ENCODE data around the gene ME3.
"Not testable (repeated sequence)": the region's sequence is repeated elsewhere in the genome, so short reads cannot be mapped to it uniquely, and the experiment has no call there.

ME3 gene

DNA sequence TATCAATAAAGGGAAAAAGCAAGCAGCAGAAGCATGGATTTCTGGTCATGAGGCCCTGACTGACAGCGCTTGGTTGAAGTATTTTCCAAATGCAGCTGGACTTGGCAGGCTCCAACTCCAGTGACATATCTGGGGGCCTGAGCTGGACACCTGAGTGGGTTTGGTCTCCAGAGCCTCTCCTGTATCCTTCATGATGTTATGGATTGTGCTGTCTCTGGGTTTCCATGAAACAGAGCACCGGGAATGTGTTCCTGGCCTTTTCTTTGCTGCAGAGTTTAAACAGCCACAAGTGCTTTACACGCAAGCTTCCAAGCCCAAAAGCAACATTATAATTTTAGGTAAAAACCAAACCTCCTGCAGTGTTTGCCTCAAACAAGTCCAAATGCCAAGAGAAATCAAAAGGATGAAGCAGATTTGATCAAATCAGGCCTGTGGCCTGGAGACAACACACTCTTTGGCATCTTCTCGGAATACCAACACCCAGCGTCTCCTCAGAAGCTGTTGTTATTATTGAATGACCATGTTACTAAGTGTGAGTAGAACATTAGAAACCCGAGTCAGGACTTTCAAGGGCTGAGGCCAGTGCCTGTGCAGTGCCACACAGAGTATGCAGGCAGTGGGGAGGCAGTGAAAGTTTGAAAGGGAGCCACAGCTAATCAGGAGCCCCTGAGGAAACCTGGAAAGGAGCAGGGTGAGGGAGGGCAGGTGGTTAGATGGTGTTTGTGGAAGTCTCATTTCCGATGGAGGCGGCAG lies 42.0 kb downstream of the ME3 start:
- H3K4me1 ChIP-seq (ENCODE audit: insufficient read depth, low read length) = peaks cover 5% of the 10 kb centered on the region; the same call in 1 of the 2 replicates
- no peak overlapping the region for H3K9ac ChIP-seq (ENCODE audit: low read depth, low read length)
- no peak overlapping the region for H3K27ac ChIP-seq (ENCODE audit: low read length)
- no peaks in the 10 kb centered on the region for H3K36me3 ChIP-seq (ENCODE audit: insufficient read depth, low read depth, low read length)
- no peaks in the 10 kb centered on the region for H3K27me3 ChIP-seq (ENCODE audit: insufficient read depth, low read length)
- no peaks in the 10 kb centered on the region for H3K9me3 ChIP-seq (ENCODE audit: insufficient read depth, low read depth, low read length)
- H3K4me3 ChIP-seq (ENCODE audit: low read length) = no peak overlapping the region

DNA sequence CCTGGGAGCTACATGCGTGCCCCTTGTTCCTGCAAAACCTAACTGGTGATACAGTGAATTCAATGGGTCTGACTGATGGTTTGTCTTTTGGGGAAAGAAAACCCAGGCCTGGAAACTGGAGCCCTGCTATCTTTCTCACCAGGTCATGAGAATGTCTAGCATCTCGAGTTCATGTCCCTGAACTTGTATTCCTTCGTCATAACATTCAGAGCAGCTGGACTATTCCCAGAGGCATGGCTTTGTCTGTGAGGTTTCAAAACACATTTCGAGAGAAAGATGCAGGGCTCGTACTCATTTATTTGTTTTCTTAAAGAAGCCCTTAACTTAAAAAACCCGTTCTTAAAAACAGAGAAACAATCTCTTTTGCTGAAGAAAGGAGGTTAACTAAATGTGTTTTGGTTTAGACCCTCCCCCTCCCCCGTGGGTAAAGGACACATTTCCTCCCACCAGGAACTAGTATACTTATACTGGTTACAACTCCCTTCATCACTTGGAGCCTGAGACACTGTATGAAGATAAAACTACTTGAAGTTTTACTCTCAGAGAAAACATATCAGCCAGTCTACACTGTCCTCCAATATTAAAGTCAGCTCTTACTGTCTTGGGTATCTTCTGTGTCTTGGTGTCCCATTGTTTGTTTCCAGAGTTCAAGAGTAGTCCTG lies 43.2 kb downstream of the ME3 start:
- Histone ChIP-seq H3K27me3 (ENCODE audit: insufficient read depth, low read length) (no peaks in the 10 kb centered on the region), H3K36me3 (ENCODE audit: insufficient read depth, low read depth, low read length) (no peaks in the 10 kb centered on the region), H3K27ac (ENCODE audit: low read length) (no peak overlapping the region), H3K9me3 (ENCODE audit: insufficient read depth, low read depth, low read length) (no peaks in the 10 kb centered on the region), H3K4me3 (ENCODE audit: low read length) (no peak overlapping the region), H3K9ac (ENCODE audit: low read depth, low read length) (no peak overlapping the region), H3K4me1 (ENCODE audit: insufficient read depth, low read length) (peaks cover 5% of the 10 kb centered on the region; the same call in 1 of the 2 replicates)

- Histone ChIP-seq H3K4me1 (ENCODE audit: insufficient read depth, low read length) (peaks cover 3% of the 10 kb centered on the region; the same call in 1 of the 2 replicates), H3K27me3 (ENCODE audit: insufficient read depth, low read length) (no peaks in the 10 kb centered on the region), H3K4me3 (ENCODE audit: low read length) (no peak overlapping the region), H3K27ac (ENCODE audit: low read length) (no peak overlapping the region), H3K36me3 (ENCODE audit: insufficient read depth, low read depth, low read length) (no peaks in the 10 kb centered on the region), H3K9ac (ENCODE audit: low read depth, low read length) (no peak overlapping the region), H3K9me3 (ENCODE audit: insufficient read depth, low read depth, low read length) (no peaks in the 10 kb centered on the region)
These were observed 44.5 kb downstream of the ME3 start for GRCh38 chr11:86627776-86628455.

- Histone ChIP-seq H3K4me1 (ENCODE audit: insufficient read depth, low read length) (peaks cover 5% of the 10 kb centered on the region; the same call in 1 of the 2 replicates), H3K36me3 (ENCODE audit: insufficient read depth, low read depth, low read length) (no peaks in the 10 kb centered on the region), H3K27ac (ENCODE audit: low read length) (no peak overlapping the region), H3K9me3 (ENCODE audit: insufficient read depth, low read depth, low read length) (no peaks in the 10 kb centered on the region), H3K27me3 (ENCODE audit: insufficient read depth, low read length) (no peaks in the 10 kb centered on the region), H3K4me3 (ENCODE audit: low read length) (no peak overlapping the region), H3K9ac (ENCODE audit: low read depth, low read length) (no peak overlapping the region)
These were observed 46.4 kb downstream of the ME3 start for GRCh38 chr11:86625981-86626380.

DNA sequence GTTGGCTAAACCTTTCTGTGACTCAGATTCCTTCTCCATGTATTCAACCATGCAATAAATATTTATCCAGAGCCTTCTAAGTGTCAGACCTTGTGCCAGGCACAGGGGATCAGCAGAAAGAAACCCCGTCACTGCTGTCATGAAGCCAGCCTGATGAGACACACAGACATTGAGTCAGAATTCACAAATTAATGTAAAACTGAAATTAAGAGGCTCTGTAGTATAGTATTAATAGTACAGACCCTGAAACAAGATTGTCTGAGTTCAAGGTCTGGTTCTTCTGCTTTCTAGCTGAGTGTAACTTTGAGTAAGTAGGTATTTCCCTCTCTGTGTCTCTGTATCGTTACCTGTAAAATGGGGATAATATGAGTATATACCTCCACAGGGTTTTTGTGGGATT lies 46.9 kb downstream of the ME3 start:
- Histone ChIP-seq H3K9ac (ENCODE audit: low read depth, low read length) (no peak overlapping the region), H3K36me3 (ENCODE audit: insufficient read depth, low read depth, low read length) (no peaks in the 10 kb centered on the region), H3K4me1 (ENCODE audit: insufficient read depth, low read length) (peaks cover 5% of the 10 kb centered on the region; the same call in 1 of the 2 replicates), H3K27ac (ENCODE audit: low read length) (no peak overlapping the region), H3K27me3 (ENCODE audit: insufficient read depth, low read length) (no peaks in the 10 kb centered on the region), H3K9me3 (ENCODE audit: insufficient read depth, low read depth, low read length) (no peaks in the 10 kb centered on the region), H3K4me3 (ENCODE audit: low read length) (no peak overlapping the region)

GRCh38 chr11:86624366-86624765 lies 48.0 kb downstream of the ME3 start:
- Histone ChIP-seq H3K4me1 (ENCODE audit: insufficient read depth, low read length) (peaks cover 5% of the 10 kb centered on the region; the same call in 1 of the 2 replicates), H3K9ac (ENCODE audit: low read depth, low read length) (no peak overlapping the region), H3K9me3 (ENCODE audit: insufficient read depth, low read depth, low read length) (no peaks in the 10 kb centered on the region), H3K27ac (ENCODE audit: low read length) (no peak overlapping the region), H3K36me3 (ENCODE audit: insufficient read depth, low read depth, low read length) (no peaks in the 10 kb centered on the region), H3K27me3 (ENCODE audit: insufficient read depth, low read length) (no peaks in the 10 kb centered on the region), H3K4me3 (ENCODE audit: low read length) (no peak overlapping the region)

DNA sequence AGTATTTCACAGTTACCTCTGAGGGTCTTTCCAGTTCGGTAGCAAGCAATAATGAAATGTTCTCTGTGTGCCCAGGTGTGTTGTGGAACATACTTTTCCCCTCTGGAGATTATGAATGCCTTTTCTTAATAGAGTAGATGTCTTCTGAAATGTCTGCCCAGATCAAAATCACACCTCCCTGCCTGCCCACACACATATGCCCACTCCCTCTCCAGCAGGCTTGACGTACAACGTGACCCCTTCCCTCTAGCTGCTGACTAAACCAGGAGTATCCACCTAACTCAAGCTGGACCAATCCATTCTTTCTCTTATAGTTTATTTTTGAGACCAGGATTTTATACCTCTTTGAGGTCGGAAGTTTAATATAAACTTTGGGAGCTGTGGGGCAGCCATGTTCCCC lies 48.7 kb downstream of the ME3 start:
- Histone ChIP-seq H3K4me3 (ENCODE audit: low read length) (no peak overlapping the region), H3K9me3 (ENCODE audit: insufficient read depth, low read depth, low read length) (no peaks in the 10 kb centered on the region), H3K27ac (ENCODE audit: low read length) (no peak overlapping the region), H3K4me1 (ENCODE audit: insufficient read depth, low read length) (peaks cover 5% of the 10 kb centered on the region; the same call in 1 of the 2 replicates), H3K36me3 (ENCODE audit: insufficient read depth, low read depth, low read length) (no peaks in the 10 kb centered on the region), H3K9ac (ENCODE audit: low read depth, low read length) (no peak overlapping the region), H3K27me3 (ENCODE audit: insufficient read depth, low read length) (no peaks in the 10 kb centered on the region)

- H3K27ac ChIP-seq (ENCODE audit: low read length) = no peak overlapping the region
- peaks cover 5% of the 10 kb centered on the region; the same call in 1 of the 2 replicates for H3K4me1 ChIP-seq (ENCODE audit: insufficient read depth, low read length)
- no peak overlapping the region for H3K4me3 ChIP-seq (ENCODE audit: low read length)
- no peaks in the 10 kb centered on the region for H3K27me3 ChIP-seq (ENCODE audit: insufficient read depth, low read length)
- no peaks in the 10 kb centered on the region for H3K36me3 ChIP-seq (ENCODE audit: insufficient read depth, low read depth, low read length)
- H3K9me3 ChIP-seq (ENCODE audit: insufficient read depth, low read depth, low read length) = no peaks in the 10 kb centered on the region
- H3K9ac ChIP-seq (ENCODE audit: low read depth, low read length) = no peak overlapping the region
These were observed 49.3 kb downstream of the ME3 start for GRCh38 chr11:86623041-86623621.

- H3K27me3 ChIP-seq (ENCODE audit: insufficient read depth, low read length) = no peaks in the 10 kb centered on the region
- H3K9me3 ChIP-seq (ENCODE audit: insufficient read depth, low read depth, low read length) = no peaks in the 10 kb centered on the region
- no peak overlapping the region for H3K27ac ChIP-seq (ENCODE audit: low read length)
- H3K4me1 ChIP-seq (ENCODE audit: insufficient read depth, low read length) = peaks cover 5% of the 10 kb centered on the region; the same call in 1 of the 2 replicates
- no peak overlapping the region for H3K9ac ChIP-seq (ENCODE audit: low read depth, low read length)
- H3K36me3 ChIP-seq (ENCODE audit: insufficient read depth, low read depth, low read length) = no peaks in the 10 kb centered on the region
- H3K4me3 ChIP-seq (ENCODE audit: low read length) = no peak overlapping the region
These were observed 50.6 kb downstream of the ME3 start for GRCh38 chr11:86621854-86622253.

GRCh38 chr11:86620891-86621521 lies 51.4 kb downstream of the ME3 start:
- peaks cover 5% of the 10 kb centered on the region; the same call in 1 of the 2 replicates for H3K4me1 ChIP-seq (ENCODE audit: insufficient read depth, low read length)
- no peaks in the 10 kb centered on the region for H3K27me3 ChIP-seq (ENCODE audit: insufficient read depth, low read length)
- H3K27ac ChIP-seq (ENCODE audit: low read length) = no peak overlapping the region
- H3K9me3 ChIP-seq (ENCODE audit: insufficient read depth, low read depth, low read length) = no peaks in the 10 kb centered on the region
- H3K9ac ChIP-seq (ENCODE audit: low read depth, low read length) = no peak overlapping the region
- no peaks in the 10 kb centered on the region for H3K36me3 ChIP-seq (ENCODE audit: insufficient read depth, low read depth, low read length)
- no peak overlapping the region for H3K4me3 ChIP-seq (ENCODE audit: low read length)

DNA sequence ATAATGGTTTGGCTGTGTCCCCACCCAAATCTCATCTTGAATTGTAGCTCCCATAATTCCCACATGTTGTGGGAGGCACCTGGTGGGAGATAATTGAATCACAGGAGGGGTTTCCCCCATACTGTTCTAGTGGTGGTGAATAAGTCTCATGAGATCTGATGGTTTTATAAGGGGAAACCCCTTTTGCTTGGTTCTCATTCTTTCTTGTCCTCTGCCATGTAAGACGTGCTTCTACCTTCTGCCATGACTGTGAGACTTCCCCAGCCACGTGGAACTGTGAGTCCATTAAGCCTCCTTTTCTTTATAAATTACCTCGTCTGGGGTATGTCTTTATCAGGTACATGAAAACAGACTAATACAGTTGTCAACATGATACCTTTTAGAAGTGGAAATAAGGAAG lies 53.0 kb downstream of the ME3 start:
- not testable (repeated sequence) for H3K27ac ChIP-seq (ENCODE audit: low read length); H3K9me3 ChIP-seq (ENCODE audit: insufficient read depth, low read depth, low read length); H3K4me1 ChIP-seq (ENCODE audit: insufficient read depth, low read length); H3K9ac ChIP-seq (ENCODE audit: low read depth, low read length); H3K27me3 ChIP-seq (ENCODE audit: insufficient read depth, low read length); H3K4me3 ChIP-seq (ENCODE audit: low read length); H3K36me3 ChIP-seq (ENCODE audit: insufficient read depth, low read depth, low read length)
